Fibroblast of pulmonary artery (primary cell): ENCODE results near the gene DIRAS3.
A peak's percentile ranks its signal among the peaks of the same experiment; 100 is the strongest.

Experiments
- DNase-seq: peaks from one replicate; pipeline ENCODE4 v3.0.0-alpha.2; 2010; ENCODE audit warnings: low read depth
- H3K4me3 ChIP-seq: replicated peaks from 2 replicates; pipeline ENCODE4 v1.5.1; 2011; ENCODE audit warnings: low read depth, mild to moderate bottlenecking, control low read depth, low read length, moderate library complexity
- CTCF ChIP-seq: IDR thresholded peaks from 2 replicates; pipeline ENCODE4 v1.5.1; 2011; ENCODE audit warnings: mild to moderate bottlenecking, control low read depth, low read length, inconsistent platforms; ENCODE audit errors: missing control alignments

Gene DIRAS3

GRCh38 chr1:68028566-68028965 lies 21.9 kb downstream of the DIRAS3 start:
- no peak overlapping the region for H3K4me3 ChIP-seq
- TF ChIP-seq CTCF, result no peak
- DNase-seq, result no peak

GRCh38 chr1:68024635-68025338 lies 25.6 kb downstream of the DIRAS3 start:
- H3K4me3 ChIP-seq, result no peak overlapping the region
- no peak for TF ChIP-seq CTCF
- no peak for DNase-seq

- DNase-seq, result peak; percentile 3
- TF ChIP-seq CTCF, result no peak
- no peak overlapping the region for H3K4me3 ChIP-seq
These were observed 34.0 kb downstream of the DIRAS3 start for GRCh38 chr1:68016381-68016780.

- H3K4me3 ChIP-seq, result no peak overlapping the region
- TF ChIP-seq CTCF, result no peak
- DNase-seq, result no peak
These were observed 34.5 kb downstream of the DIRAS3 start for GRCh38 chr1:68015971-68016370.

- no peak for TF ChIP-seq CTCF
- H3K4me3 ChIP-seq, result no peak overlapping the region
- DNase-seq, result no peak
These were observed 35.1 kb downstream of the DIRAS3 start for GRCh38 chr1:68015369-68015768.

GRCh38 chr1:68013351-68013750 lies 37.1 kb downstream of the DIRAS3 start:
- DNase-seq, result no peak
- no peak overlapping the region for H3K4me3 ChIP-seq
- TF ChIP-seq CTCF, result no peak
